Stromal cell of bone marrow (primary cell): ENCODE data around the gene OR10AD1.
A peak's percentile ranks its signal among the peaks of the same experiment; 100 is the strongest.

Source experiments
- DNase-seq: peaks from one replicate; pipeline ENCODE4 v3.0.0-alpha.2; 2012; ENCODE audit warnings: low read depth

The OR10AD1 gene

DNA sequence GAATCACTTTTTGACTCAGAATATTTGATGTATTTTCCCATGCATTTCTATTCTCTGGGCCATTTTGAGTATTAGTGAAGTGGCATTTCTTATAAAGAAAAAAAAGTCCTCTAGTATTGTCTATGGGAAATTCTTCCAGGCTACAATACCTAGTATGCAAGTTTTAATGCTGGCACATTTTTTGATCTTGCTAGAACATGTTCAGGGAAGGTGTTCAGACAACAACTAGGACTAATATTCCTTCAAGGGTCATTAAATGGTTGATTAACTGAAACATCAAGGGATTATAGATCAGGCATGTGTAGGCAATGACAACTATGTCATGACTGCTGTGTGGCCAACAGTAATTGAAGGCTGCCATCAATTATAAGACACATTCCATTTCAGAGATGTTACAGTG lies 12.0 kb downstream of the OR10AD1 start:
- no peak for DNase-seq

DNA sequence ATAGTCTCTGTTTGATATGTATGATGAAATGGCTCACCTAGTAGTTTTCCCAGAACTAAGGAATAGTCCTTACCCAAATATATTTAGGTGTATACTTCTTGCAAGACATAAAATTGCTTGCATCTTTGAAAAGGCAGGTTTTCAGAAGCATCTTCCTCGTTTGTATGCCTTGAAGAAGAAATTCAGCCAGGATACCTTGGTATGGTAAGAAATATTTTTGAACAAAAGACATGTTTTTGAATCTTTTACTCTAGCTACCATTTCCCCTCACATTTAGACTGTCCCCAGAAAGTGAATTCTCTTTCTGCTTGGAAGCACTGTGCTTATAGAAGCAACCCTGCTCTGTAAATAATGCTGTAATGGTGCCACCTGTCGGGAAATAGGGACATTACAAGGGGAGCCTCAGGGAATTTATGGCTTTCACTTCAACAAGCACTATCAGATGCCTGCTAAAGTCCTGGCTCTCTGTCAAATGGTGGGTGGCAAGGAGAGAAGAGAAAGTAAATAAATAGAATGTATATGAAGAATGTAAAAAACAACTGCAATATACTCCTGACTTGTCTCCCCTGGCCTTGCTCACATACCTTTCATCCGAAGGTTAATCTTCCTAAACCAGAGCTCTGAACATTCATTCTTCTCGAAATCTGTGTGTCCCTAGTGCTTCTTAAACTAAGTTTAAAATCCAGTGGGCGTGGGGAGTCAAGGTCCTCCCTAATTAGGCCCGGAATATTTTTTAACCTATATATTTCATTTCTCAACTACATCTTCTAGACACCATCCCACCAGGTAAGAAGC lies 13.6 kb downstream of the OR10AD1 start:
- peak; percentile 56 for DNase-seq

DNA sequence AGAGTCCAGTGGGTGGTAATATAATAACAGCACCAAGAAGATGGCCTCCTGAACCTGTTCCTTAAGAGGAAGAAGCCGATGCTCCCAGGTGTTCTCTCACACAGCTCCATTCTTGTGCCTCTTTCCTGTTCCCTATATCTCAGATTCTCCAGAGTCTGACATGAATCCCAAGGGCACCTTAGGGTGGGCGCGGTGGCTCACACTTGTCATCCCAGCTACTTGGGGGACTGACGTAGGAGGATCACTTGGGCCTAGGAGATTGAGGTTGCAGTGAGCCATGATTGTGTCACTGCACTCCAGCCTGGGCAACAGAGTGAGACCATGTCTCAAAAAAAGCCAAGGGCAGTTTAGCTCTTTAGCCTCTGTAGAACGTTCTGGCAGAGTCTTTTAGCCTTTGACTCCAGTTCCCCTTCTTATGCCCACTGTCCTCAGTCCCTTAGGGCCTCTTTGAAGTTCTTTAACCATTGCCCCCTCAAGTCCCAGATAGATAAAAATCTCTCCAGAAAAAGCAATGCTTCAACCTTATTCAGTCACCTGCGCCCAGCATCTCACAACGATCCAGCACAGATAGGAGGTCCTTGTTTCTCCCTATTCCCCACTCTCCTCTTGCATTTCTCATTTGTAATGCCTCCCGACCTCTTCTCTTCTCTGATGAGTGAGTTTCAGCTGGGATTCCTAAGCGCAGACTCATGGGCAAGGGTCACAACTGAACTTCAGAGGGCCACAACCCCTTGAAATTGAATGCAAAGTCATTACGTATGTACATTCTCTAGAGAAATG lies 15.0 kb downstream of the OR10AD1 start:
- DNase-seq, result no peak

DNA sequence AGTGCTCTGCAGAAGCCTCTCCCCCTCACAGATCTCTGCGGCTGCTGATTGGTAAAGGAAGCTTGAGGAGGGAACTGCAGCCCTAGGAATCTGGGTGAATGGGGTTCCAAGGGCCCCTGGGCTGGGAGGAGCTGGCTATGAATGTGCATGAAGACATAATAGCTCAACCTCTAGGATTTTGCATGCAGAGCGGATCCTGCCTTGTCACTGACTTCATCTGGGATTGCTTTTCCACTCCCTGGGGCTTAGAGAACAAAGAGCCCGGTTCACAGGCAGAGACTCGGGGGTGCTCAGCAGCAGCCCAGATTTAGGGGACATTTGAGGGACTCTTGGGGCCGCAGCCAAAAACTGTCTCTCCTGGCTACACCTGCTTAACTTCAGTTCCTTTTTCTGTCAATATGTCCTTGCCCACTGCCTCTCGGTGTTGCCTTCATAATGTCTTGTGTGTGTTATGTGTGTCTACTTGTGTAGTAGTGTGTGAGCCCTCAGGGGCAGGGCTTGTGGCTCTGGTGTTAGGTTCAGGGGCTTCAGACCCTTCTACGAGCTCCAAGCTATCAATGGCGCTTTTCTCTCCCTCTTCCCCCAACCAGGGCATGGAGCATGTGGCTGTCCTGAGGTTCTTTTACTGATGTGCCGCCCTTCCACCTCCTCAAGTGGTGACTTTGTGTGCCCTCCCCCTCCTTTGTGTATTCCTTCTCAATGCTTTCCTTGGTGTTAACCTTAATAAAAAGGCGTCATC lies 17.7 kb downstream of the OR10AD1 start:
- DNase-seq, result no peak

DNA sequence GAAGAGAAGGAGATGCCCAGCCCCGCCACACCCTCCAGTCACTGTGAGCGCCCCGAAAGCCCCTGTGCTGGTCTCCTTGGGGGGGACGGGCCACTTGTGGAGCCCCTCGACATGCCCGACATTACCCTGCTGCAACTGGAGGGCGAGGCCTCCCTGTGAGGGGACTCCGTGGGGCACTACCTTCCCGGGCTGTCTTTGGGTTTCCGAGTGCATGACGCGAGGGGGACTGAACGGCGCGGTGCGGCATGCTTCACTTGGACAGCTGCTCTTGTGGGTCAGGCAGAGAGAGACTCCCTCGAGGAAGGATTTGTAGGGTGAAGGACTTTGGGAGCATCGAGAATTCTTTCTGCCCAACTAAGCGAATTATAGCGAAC lies 18.6 kb downstream of the OR10AD1 start:
- DNase-seq, result no peak

DNA sequence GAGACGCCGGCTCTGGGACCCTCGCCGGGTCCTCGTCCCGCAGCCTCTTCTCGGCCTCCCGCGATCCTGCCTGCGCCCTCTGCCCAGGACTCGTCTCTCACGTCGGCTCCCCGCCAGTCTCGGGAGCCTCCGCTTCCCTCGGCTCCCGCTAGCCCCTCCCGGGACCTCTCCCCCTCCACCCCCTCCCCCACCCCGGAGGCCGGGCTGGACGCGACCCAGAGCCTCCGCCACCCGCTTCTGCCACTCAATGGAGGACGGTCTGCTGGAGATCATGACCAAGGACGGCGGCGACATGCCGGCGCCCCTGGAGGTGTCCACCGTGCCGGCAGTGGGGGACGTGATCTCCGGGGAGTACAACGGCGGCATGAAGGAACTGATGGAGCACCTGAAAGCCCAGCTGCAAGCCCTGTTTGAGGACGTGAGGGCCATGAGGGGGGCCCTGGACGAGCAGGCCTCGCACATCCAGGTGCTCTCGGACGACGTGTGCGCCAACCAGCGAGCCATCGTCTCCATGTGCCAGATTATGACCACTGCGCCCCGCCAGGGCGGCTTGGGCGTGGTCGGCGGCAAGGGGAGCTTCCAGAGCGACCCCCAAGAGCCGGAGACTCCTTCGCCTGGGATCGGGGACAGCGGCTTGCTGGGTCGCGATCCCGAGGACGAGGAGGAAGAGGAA lies 19.1 kb downstream of the OR10AD1 start:
- DNase-seq, result no peak

DNA sequence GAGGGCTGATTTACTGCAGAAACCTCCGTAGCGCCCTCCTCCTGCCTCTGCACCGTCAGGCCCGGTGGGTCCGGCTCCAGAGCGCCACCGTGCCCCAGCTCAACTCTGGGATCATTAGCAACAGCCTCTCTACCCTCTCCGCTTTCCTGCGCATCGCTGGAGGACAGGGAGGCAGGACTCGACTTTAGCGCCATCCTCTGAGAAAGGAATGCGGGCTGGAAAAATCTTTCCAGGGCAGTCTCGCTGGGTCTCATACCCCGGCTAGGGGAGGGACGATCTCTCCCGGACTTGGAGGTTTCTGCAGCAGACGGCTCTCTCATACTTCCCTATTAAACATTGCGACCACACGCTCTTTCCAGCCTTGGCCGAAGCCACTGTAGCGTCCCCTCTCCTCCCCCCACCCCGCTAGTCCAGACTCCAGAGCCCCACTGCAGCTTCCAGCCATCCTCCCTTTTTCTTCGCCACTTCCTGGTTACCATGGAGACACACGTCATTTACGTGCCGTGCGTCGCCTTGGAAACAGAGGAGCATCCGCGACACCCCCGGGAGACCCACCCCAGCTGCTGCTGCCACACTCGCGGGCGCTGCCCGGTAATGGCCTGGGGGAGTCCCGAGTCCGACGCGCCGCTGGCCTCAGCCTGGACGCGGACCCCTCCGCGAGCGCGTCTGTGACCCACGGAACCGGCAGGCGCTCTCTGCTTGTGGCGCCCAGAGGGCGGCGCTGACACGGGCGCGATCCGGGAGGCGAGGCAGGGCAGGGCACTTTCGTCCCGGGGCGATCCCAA lies 19.8 kb downstream of the OR10AD1 start, which contains the start of gene CCDC184:
Gene CCDC184, plus strand, starts transcription at position 554 of the 785 bp plus-strand sequence. CDS start 479 bp downstream, outside the sequence.
- DNase-seq, result peak; percentile 63

DNA sequence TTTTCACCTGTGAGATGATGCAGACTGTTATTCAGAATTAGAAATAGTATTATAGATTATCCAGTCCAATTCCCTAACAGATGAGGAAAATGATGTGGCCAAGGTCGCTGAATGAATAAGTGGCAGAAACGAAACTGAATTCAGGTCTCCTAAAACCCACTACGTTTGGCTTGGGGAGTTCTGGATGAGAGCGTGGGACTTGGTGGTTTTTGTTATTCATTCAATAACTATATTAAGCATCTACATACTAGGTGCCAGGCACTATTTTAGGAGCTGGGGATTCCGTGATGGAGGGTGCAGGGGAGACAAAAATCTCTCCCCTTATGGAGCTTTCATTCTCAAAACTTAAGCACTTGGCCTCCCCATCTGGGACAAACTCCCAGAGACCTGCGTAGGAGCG lies 20.5 kb downstream of the OR10AD1 start:
- DNase-seq, result no peak

DNA sequence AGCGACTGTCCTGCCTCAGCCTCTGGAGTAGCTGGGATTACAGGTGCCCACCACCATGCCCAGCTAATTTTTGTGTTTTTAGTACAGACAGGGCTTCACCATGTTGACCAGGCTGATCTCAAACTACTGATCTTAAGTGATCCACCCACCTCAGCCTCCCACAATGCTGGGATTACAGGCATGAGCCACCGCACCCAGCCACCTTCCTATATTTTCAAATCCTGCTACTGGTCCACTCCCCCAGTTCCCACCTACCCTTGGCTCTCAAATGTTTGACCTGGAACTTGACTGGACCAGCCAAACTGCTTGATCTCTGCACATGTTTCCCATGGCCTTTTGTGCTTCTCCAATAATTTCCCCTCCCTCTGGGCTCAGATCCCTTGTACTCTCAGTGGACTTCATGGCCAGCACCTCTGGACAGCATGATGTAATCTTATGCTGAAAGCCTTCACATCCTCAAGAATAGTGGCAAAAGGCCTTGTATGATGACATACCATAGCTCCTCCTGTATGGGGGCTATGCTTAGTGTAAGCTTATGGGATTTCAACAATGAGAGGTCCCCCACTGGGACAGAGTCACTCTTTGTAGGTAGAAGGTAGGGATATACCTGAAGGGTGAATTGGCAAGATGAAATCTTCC lies 22.1 kb downstream of the OR10AD1 start:
- DNase-seq, result no peak

DNA sequence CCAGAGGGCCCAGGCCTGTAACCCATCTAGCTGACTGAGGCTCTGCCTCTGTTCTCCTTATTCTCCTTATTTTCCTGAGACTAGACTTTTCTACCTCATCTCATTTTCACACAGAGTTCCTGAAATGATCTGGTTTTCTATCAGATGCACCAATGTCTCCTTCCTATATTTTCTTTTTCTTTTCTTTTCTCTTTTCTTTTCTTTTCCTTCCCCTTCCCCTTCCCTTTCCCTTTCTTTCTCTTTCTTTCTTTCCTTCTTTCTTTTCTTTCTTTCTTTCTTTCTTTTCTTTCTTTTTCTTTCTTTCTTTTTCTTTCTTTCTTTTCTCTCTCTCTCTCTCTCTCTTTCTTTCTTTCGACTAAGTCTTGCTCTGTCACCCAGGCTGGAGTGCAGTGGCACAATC lies 22.7 kb downstream of the OR10AD1 start:
- DNase-seq, result no peak

DNA sequence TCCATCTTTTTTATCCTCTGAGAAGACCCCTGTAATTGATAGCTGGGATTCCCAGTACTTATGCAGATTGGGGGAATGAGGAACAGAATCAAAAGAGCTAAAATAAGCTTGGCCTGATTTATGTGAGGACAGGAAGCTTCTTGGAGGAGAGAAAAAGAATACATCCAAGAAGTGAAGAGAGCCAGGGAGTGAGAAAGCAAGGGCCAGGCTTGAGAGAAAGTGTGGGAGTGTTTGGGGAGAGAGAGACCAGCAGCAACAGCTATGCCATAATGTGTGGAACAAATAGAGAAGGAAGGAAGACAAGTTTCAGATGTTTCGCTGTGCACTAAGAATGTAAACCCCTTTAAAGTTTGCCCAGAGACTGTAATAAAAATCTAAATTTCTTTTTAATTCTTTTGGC lies 23.6 kb downstream of the OR10AD1 start:
- no peak for DNase-seq

DNA sequence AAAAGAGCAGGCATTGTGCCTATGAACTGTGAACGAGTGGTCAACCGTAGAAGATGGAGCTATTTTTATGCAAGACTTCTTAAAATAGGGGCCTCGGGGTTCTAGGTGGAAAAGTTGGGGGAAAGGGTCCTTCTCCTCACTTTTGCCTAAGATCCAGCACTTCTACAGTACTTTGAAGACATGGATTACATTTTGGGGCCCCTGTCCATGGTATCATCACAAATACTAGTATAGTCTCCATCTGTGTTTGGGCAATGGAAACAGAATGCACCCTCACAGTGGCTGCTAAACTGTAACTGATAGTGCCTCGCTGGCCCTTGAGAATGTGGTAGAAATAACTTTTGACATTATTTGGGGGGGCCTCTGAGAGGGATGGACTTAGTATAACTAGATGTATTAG lies 25.1 kb downstream of the OR10AD1 start:
- no peak for DNase-seq

DNA sequence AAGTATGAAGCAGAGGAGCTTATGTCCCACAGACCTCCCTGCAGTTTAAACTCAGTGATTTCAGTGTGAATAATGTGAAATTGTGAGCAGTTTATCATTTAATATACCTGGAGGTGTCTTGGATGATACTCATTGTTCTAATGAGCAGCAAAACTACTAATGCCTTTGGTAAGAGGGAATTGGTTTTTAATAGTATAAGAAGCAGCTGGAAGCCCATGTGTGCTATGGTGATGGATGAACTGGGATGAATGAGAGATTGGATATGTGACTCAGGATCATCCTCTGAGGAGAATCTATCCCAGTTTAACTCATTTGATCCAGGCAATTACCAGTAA lies 26.7 kb downstream of the OR10AD1 start:
- DNase-seq, result no peak

DNA sequence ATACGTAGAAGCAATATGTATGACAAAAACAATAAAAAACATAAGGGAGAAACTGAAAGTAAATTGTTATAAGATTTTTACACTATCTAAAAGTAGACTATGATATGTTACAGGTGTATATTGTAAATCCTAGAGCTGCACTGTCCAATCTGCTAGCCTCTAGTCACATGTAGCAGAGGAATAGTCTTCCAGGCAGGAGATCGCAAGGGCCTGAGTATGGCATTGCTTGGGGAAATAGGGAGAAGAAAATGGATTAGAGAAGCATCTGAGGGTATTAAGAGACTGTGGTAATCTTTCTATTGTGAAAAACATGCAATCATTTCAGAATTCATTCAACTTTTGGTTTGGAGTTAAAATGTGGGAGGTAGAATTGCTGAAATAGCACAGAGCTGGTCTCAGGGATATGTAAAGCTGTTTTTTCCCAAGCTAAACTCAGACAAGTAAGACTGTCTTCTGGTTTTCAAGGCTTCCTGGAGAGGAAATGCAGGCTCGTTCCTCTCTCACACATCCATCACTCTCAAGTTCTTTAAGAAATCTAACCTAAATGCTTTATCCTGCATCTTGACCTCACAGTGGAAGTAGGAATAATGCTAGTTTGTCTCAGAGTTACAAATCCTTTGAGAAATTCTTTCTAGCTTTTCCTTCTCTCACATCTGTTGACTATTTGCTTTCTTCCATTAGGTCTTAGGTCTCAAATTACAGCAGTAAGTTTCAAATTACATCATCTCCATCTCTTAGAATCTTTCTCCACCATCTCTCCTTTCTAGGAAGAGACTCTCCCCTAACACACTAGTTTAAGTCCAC lies 27.3 kb downstream of the OR10AD1 start:
- no peak for DNase-seq

DNA sequence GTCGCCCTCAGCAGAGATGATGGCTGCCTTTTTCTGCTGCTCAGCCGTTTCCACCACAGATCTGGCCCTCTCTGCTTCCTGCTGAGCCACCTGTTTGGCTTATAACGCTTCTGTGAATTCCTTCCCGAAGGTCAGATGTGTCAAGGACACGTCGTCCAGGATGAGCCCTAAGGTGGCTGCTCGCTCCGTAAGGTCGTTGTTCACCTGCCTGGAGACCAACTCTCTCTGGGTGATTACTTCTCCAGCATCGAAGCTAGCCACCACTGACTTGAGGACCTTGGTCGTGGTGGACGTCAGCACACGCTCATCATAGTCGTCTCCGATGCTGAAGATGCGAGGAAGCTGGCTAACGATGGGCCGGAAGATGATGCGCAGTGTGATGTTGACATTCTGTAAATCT lies 34.1 kb downstream of the OR10AD1 start:
- DNase-seq, result no peak

DNA sequence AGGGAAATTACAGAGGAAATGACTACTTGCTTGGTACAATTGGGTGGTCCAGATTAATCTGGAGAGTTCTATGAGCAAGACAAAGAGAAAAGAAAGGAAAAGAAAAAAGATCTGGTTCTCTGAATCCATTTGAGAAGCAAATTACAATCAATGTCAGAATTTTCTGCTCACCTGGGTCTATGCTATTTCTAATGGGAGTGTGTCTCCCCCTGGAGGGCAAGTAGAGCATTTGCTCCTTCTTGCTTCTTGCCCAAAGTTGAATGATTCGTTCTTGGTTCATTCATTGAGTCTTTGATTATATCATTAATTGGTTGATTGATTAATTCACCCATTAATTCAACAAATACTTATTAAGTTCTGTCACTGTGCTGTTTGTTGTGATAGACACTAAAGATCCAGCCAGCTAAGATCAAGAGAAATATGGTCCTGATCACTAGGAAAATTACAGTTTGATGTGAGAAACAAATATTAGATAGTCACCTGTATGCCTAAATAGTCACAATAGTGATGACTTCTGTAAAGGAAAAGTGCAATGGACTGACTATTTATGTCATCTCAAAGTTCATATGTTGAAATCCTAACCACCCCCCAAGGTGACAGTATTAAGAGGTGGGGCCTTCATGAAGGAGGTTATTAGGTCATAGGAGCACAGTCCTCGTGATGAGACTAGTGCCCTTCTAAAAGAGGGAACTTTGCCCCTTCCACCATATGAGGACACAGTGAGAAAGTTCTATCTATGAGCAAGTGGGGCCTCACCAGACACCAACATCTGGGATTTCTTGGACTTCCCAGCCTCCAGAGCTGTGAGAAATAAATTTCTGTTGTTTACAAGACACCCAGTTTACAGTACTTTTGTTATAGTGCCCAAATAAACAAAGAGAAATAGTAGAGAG lies 37.8 kb downstream of the OR10AD1 start:
- no peak for DNase-seq

DNA sequence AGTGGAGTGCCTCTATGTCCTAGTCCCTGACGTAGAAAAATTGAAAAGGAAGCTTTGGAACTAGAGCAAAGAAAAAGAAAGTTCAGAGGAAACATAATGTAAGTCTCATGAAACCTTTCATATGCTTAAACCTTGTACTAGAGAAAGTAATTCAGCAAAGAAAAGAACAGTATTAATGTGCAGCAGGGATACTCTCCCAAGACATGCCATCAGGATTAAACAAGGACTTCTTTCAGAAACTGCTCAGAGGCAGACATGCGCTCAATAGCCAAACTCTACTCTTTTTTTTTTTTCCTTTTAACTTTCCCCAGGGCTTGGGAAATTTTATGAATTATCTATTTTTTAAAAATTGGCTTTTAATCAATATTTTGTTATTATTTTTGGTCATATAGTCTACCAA lies 38.6 kb downstream of the OR10AD1 start:
- no peak for DNase-seq

DNA sequence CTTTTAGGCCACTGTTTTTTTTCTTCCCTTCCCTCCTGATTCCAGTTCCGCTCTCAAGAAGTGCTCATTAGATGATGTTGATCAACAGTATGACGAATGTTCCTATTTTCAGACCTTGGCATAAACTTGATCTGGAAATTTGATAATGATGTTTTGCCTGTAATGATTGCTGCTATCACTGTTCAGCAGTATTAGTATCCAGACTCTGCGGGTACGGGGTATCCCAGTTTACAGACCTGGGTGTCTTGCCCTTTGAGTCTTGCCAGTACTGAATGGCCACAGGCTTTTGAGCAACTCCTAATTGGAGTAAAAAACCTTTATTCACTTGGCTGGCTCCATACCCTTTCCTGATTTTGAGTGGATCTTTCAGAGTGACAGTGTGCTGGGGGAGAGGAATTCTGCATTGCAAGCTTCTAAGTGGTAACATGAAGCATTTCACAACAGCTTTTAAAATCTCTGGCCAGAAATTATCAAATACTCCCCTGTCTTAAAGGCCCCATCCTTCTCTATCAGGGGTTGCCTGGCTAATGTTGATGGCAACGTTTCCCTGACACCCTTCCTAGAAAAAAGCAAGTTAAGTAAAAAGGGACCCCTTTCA lies 39.8 kb downstream of the OR10AD1 start:
- DNase-seq, result no peak

DNA sequence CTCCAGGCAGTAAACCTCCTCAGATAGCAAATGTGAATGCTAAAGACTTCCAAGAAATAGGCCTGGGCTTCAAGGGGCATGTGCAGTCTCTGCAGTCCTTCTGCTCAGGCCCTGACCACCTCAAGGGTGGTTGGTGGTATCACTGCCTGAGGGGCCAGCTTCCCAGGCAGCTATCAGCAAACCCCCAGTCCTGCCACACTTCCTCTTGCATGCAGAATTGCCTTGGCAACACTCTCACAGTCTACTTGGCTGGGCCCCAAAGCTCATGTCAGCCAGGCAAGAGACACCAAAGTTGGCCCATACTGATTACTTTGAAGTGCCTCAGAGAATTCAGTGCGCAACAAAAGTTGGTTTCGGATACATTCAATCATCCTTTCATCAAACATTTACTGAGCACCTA lies 42.3 kb downstream of the OR10AD1 start:
- no peak for DNase-seq
